Testis (tissue), 3 donors: ENCODE results near the gene ACAA1. TPM values are rescaled to one million over a fixed set of nuclear protein-coding genes. Genes with fewer than 3 reads are reported as not detected.
"Not testable (repeated sequence)": the region's sequence is repeated elsewhere in the genome, so short reads cannot be mapped to it uniquely, and the experiment has no call there.

ENCODE experiments used
- DNase-seq: peaks from one replicate; pipeline ENCODE4 v3.0.0-alpha.2; 2019
- H3K27ac ChIP-seq, 2 donors: fragments of 200-600 bp; sonication (generic); one replicate each; pipeline ENCODE4 v1.5.1; 2019
- H3K27me3 ChIP-seq: fragments of 200-600 bp; sonication (generic); one replicate; pipeline ENCODE4 v1.5.1; 2019
- H3K36me3 ChIP-seq: fragments of 200-600 bp; sonication (generic); one replicate; pipeline ENCODE4 v1.5.1; 2017; ENCODE audit warnings: low read depth; ENCODE audit errors: missing control alignments
- H3K4me1 ChIP-seq: fragments of 200-600 bp; sonication (generic); one replicate; pipeline ENCODE4 v1.5.1; 2019
- H3K4me3 ChIP-seq, 2 donors: fragments of 200-600 bp; sonication (generic); one replicate each; pipeline ENCODE4 v1.5.1; 2017 to 2019
- H3K9me3 ChIP-seq: fragments of 200-600 bp; sonication (generic); one replicate; pipeline ENCODE4 v1.5.1; 2017
- CTCF ChIP-seq, 3 experiments: fragments of 450-650 bp in 2 of 3; fragments of 200-600 bp in 1 of 3; sonication (generic) in 1 of 3; IDR thresholded peaks; one replicate each; pipeline ENCODE4 v1.5.1; 2016 to 2019; ENCODE audit warnings: antibody characterized with exemption in 3 of 3, mild to moderate bottlenecking in 2 of 3, moderate library complexity in 1 of 3
- POLR2A ChIP-seq: fragments of 450-650 bp; IDR thresholded peaks from one replicate; pipeline ENCODE4 v1.6.1; 2017; ENCODE audit warnings: antibody characterized with exemption, mild to moderate bottlenecking, moderate library complexity
- WGBS, 2 donors: methylation state at CpG; one replicate each; pipeline ENCODE4 v1.1.5; 2018; 5-methylcytosine and 5-hydroxymethylcytosine counted together
- intact Hi-C: fragments of 100-400 bp; cut with DNase I; formaldehyde crosslinking; loops from one replicate; pipeline ENCODE4 v1.15.1; 2023; ENCODE audit warnings: low total_unique reads
- polyA plus RNA-seq: library from polyadenylated mRNA; stranded (reverse); fragments of 350-450 nt; fragmentation: Illumina TruSeq; extraction: RNeasy Lipid Tissue Mini Kit (QIAGEN cat#74804); gene quantifications from one replicate; pipeline ENCODE4 v1.2.3, GENCODE V29; 2014; ENCODE audit warnings: low read depth, low replicate concordance; ENCODE audit not compliant: insufficient read depth
- total RNA-seq, 2 donors: library from RNA; depleted of rRNA; stranded (reverse); fragments of >200 nt; gene quantifications; one replicate each; pipeline ENCODE4 v1.2.3, GENCODE V29; 2016

Gene ACAA1
- total and polyA plus RNA-seq, 3 donors from 2014 or later, result 50.7 to 60.9 (median 58.3) TPM

- WGBS, 2 donors, result 87 to 89% methylated on average over 3 of the region's 3 CpGs
- no peaks in the 10 kb centered on the region for H3K27me3 ChIP-seq
- TF ChIP-seq POLR2A (no peak), CTCF (IDR thresholded peaks at IDR 0.05) (no peak)
- intact Hi-C loops, result no loop called here
- no peak for DNase-seq
- H3K4me3 ChIP-seq, result no peak overlapping the region
- H3K4me1 ChIP-seq, result no peaks in the 10 kb centered on the region
- H3K27ac ChIP-seq, result no peak overlapping the region
- no peaks in the 10 kb centered on the region for H3K36me3 ChIP-seq
- no peaks in the 10 kb centered on the region for H3K9me3 ChIP-seq
Observed at GRCh38 chr3:38090453-38090852, 46.5 kb downstream of the ACAA1 start.

GRCh38 chr3:38089163-38089562 lies 47.8 kb downstream of the ACAA1 start:
- Histone ChIP-seq H3K4me1 (no peaks in the 10 kb centered on the region), H3K27me3 (no peaks in the 10 kb centered on the region), H3K27ac (no peak overlapping the region), H3K36me3 (no peaks in the 10 kb centered on the region), H3K9me3 (no peaks in the 10 kb centered on the region), H3K4me3 (no peak overlapping the region)
- intact Hi-C loops, result no loop called here
- no peak for DNase-seq
- TF ChIP-seq CTCF (IDR thresholded peaks at IDR 0.05) (no peak), POLR2A (no peak)
- WGBS, 2 donors, result 51 to 60% methylated on average over 1 to 2 of the region's 2 CpGs

- Histone ChIP-seq H3K27me3 (no peaks in the 10 kb centered on the region), H3K9me3 (no peaks in the 10 kb centered on the region), H3K4me1 (no peaks in the 10 kb centered on the region), H3K4me3 (no peak overlapping the region), H3K36me3 (no peaks in the 10 kb centered on the region), H3K27ac (no peak overlapping the region)
- 94 to 95% methylated on average over 11 of the region's 11 CpGs for WGBS, 2 donors
- no peak for TF ChIP-seq CTCF (IDR thresholded peaks at IDR 0.05)
- no peak for TF ChIP-seq POLR2A
- DNase-seq, result no peak
- intact Hi-C loops, result no loop called here
Observed at GRCh38 chr3:38088126-38089078, 48.5 kb downstream of the ACAA1 start.

GRCh38 chr3:38087278-38087677 lies 49.6 kb downstream of the ACAA1 start:
- H3K27ac ChIP-seq, H3K27me3 ChIP-seq, H3K4me1 ChIP-seq, DNase-seq, H3K9me3 ChIP-seq, intact Hi-C loops, H3K36me3 ChIP-seq, H3K4me3 ChIP-seq: not testable (repeated sequence)

- no peak for DNase-seq
- H3K36me3 ChIP-seq, result no peaks in the 10 kb centered on the region
- TF ChIP-seq POLR2A, result no peak
- no peak for TF ChIP-seq CTCF (IDR thresholded peaks at IDR 0.05)
- H3K27me3 ChIP-seq, result no peaks in the 10 kb centered on the region
- 83 to 94% methylated on average over 3 of the region's 3 CpGs for WGBS, 2 donors
- no peak overlapping the region for H3K4me3 ChIP-seq
- H3K4me1 ChIP-seq, result no peaks in the 10 kb centered on the region
- H3K9me3 ChIP-seq, result no peaks in the 10 kb centered on the region
- intact Hi-C loops, result no loop called here
- no peak overlapping the region for H3K27ac ChIP-seq
Observed at GRCh38 chr3:38086496-38086895, 50.4 kb downstream of the ACAA1 start.
